GM19395 (cell line): ENCODE measurements around the gene RAB11FIP4.
"Not testable (repeated sequence)": the region's sequence is repeated elsewhere in the genome, so short reads cannot be mapped to it uniquely, and the experiment has no call there.

Experiments
- ATAC-seq: cut with Tn5 transposase; IDR thresholded peaks from one replicate; pipeline ENCODE4 v1.9.1; 2021; ENCODE audit warnings: mild to moderate bottlenecking, moderate library complexity; ENCODE audit not compliant: unreplicated experiment

Gene RAB11FIP4

GRCh38 chr17:31428512-31428911 is 37.0 kb downstream of the RAB11FIP4 start:
- no peak for ATAC-seq

GRCh38 chr17:31431098-31431851 is 39.8 kb downstream of the RAB11FIP4 start:
- no peak for ATAC-seq

GRCh38 chr17:31431852-31432658 is 40.6 kb downstream of the RAB11FIP4 start:
- no peak for ATAC-seq

GRCh38 chr17:31433091-31433790 is 41.8 kb downstream of the RAB11FIP4 start:
- ATAC-seq, result no peak

- ATAC-seq, result no peak
Observed at GRCh38 chr17:31433811-31434726, 42.6 kb downstream of the RAB11FIP4 start.

GRCh38 chr17:31434727-31435050 is 43.2 kb downstream of the RAB11FIP4 start:
- no peak for ATAC-seq

GRCh38 chr17:31435581-31435980 is 44.1 kb downstream of the RAB11FIP4 start:
- ATAC-seq, result no peak

- no peak for ATAC-seq
Observed at GRCh38 chr17:31437720-31438400, 46.4 kb downstream of the RAB11FIP4 start.

GRCh38 chr17:31439716-31440115 is 48.2 kb downstream of the RAB11FIP4 start:
- ATAC-seq, result no peak

- no peak for ATAC-seq
Observed at GRCh38 chr17:31442276-31442675, 50.8 kb downstream of the RAB11FIP4 start.

GRCh38 chr17:31442856-31443255 is 51.4 kb downstream of the RAB11FIP4 start:
- ATAC-seq, result not testable (repeated sequence)

- ATAC-seq, result no peak
Observed at GRCh38 chr17:31443386-31443785, 51.9 kb downstream of the RAB11FIP4 start.

GRCh38 chr17:31444026-31444425 is 52.6 kb downstream of the RAB11FIP4 start:
- ATAC-seq, result no peak

- no peak for ATAC-seq
Observed at GRCh38 chr17:31446195-31446967, 54.9 kb downstream of the RAB11FIP4 start.

- no peak for ATAC-seq
Observed at GRCh38 chr17:31448467-31449077, 57.1 kb downstream of the RAB11FIP4 start.

GRCh38 chr17:31449111-31449510 is 57.6 kb downstream of the RAB11FIP4 start:
- ATAC-seq, result no peak

GRCh38 chr17:31449746-31450145 is 58.3 kb downstream of the RAB11FIP4 start:
- no peak for ATAC-seq

GRCh38 chr17:31452101-31452500 is 60.6 kb downstream of the RAB11FIP4 start:
- ATAC-seq, result no peak

GRCh38 chr17:31452561-31453110 is 61.2 kb downstream of the RAB11FIP4 start:
- no peak for ATAC-seq
